ENCODE measurements around the gene MASTL. TPM values are rescaled to one million over a fixed set of nuclear protein-coding genes. Genes with fewer than 3 reads are reported as not detected.

The MASTL gene
- polyA plus RNA-seq, 1 of the 3 experiments (the other 2 are of a cell fraction): 5.8 TPM

- peak in 1 of 2 experiments; percentile 14; a peak in 1 of 4 replicates for TF ChIP-seq EP300 (IDR thresholded peaks at IDR 0.05; ENCODE audit: borderline replicate concordance in 1 of 2, low read depth in 1 of 2, low read length in 1 of 2)
- peak; percentile 95 for TF ChIP-seq FOSL2 (IDR thresholded peaks at IDR 0.05; ENCODE audit: borderline replicate concordance, low read depth)
- no peak for TF ChIP-seq SIN3A (IDR thresholded peaks at IDR 0.05; ENCODE audit: borderline replicate concordance, low read depth, low read length)
- TF ChIP-seq NFIC (IDR thresholded peaks at IDR 0.05; ENCODE audit: borderline replicate concordance): peak; percentile 58
- no peak for TF ChIP-seq MXI1 (IDR thresholded peaks at IDR 0.05; ENCODE audit: low read depth, low read length)
- peak; percentile 88 for TF ChIP-seq USF1 (IDR thresholded peaks at IDR 0.05; ENCODE audit: borderline replicate concordance, low read depth)
- TF ChIP-seq FOXJ3 (CRISPR knock-in tag; IDR thresholded peaks at IDR 0.05): no peak
- no peak for TF ChIP-seq RAD21 (IDR thresholded peaks at IDR 0.05; ENCODE audit: low read length)
- TF ChIP-seq CHD2 (IDR thresholded peaks at IDR 0.05; ENCODE audit: low read length, partially characterized antibody): no peak
Measured at GRCh38 chr10:27192284-27192683, 37.1 kb downstream of the MASTL start (continued).

GRCh38 chr10:27197980-27198620 lies 42.9 kb downstream of the MASTL start:
- no peaks in the 10 kb centered on the region for H3K9me3 ChIP-seq
- H4K20me1 ChIP-seq (ENCODE audit: insufficient read depth): no peaks in the 10 kb centered on the region

More at GRCh38 chr10:27197980-27198620, 42.9 kb downstream of the MASTL start:
- peak; percentile 5 for DNase-seq
- H3K36me3 ChIP-seq (replicated peaks in 1 of 2; ENCODE audit: control insufficient read depth in 1 of 2, insufficient read depth in 2 of 2, low read length in 1 of 2): peaks cover 23 to 31% of the 10 kb centered on the region in 2 experiments
- H3F3A ChIP-seq (replicated peaks; ENCODE audit: insufficient read depth): peaks cover 11% of the 10 kb centered on the region
- peaks cover 0 to 2% of the 10 kb centered on the region in 2 experiments; a peak in 1 of 4 replicates for H3K4me1 ChIP-seq (ENCODE audit: control insufficient read depth in 1 of 2, insufficient read depth in 2 of 2, low read depth in 1 of 2, low read length in 1 of 2)
- POLR2A ChIA-PET: no interaction called here
- CTCF ChIA-PET: no interaction called here
- no peak overlapping the region for H3K4me3 ChIP-seq (ENCODE audit: low read depth in 2 of 2, low read length in 1 of 2)
- no peak for TF ChIP-seq SIN3A (IDR thresholded peaks at IDR 0.05; ENCODE audit: borderline replicate concordance, low read depth, low read length)
- no peak for TF ChIP-seq PBX3 (IDR thresholded peaks at IDR 0.05)
- TF ChIP-seq MEF2A (IDR thresholded peaks at IDR 0.05; ENCODE audit: borderline replicate concordance, low read depth): no peak
- no peak for TF ChIP-seq SMC3 (IDR thresholded peaks at IDR 0.05; ENCODE audit: low read depth, low read length)
- no peak for TF ChIP-seq GABPA (IDR thresholded peaks at IDR 0.05; ENCODE audit: low read depth)
- TF ChIP-seq USF1 (IDR thresholded peaks at IDR 0.05; ENCODE audit: borderline replicate concordance, low read depth): no peak
- no peak for TF ChIP-seq REST (IDR thresholded peaks at IDR 0.05; ENCODE audit: low read depth, low read length)
- TF ChIP-seq CHD2 (IDR thresholded peaks at IDR 0.05; ENCODE audit: low read length, partially characterized antibody): no peak
- no peak for TF ChIP-seq JUND (IDR thresholded peaks at IDR 0.05)
- no peak for TF ChIP-seq RAD21 (IDR thresholded peaks at IDR 0.05; ENCODE audit: low read length)
- no peak for TF ChIP-seq MAX (IDR thresholded peaks at IDR 0.05; ENCODE audit: low read depth)
- no peak for TF ChIP-seq GATA2 (CRISPR knock-in tag; IDR thresholded peaks at IDR 0.05)
- no peak for TF ChIP-seq NFIC (IDR thresholded peaks at IDR 0.05; ENCODE audit: borderline replicate concordance)
- no peak for TF ChIP-seq RXRA (IDR thresholded peaks at IDR 0.05; ENCODE audit: borderline replicate concordance, low read depth)
- H3K27me3 ChIP-seq (ENCODE audit: insufficient read depth): no peaks in the 10 kb centered on the region
- no peak overlapping the region for H2AFZ ChIP-seq (ENCODE audit: low read depth)
- no peaks in the 10 kb centered on the region for H3K9me2 ChIP-seq
- 56% methylated on average over 2 of the region's 2 CpGs for WGBS (ENCODE audit: low lambda C conversion rate)
- no peak overlapping the region for H3K27ac ChIP-seq (ENCODE audit: low read depth in 2 of 2, low read length in 1 of 2)
- H3K4me2 ChIP-seq: no peak overlapping the region
- H3K9ac ChIP-seq: no peak overlapping the region
- H3K79me2 ChIP-seq (ENCODE audit: insufficient read depth): no peaks in the 10 kb centered on the region

Measured in SK-N-SH (cell line).